ENCODE results near the gene RGL3.
A peak's percentile ranks its signal among the peaks of the same experiment; 100 is the strongest.
"Not testable (repeated sequence)": the region's sequence is repeated elsewhere in the genome, so short reads cannot be mapped to it uniquely, and the experiment has no call there.

RGL3 gene

DNA sequence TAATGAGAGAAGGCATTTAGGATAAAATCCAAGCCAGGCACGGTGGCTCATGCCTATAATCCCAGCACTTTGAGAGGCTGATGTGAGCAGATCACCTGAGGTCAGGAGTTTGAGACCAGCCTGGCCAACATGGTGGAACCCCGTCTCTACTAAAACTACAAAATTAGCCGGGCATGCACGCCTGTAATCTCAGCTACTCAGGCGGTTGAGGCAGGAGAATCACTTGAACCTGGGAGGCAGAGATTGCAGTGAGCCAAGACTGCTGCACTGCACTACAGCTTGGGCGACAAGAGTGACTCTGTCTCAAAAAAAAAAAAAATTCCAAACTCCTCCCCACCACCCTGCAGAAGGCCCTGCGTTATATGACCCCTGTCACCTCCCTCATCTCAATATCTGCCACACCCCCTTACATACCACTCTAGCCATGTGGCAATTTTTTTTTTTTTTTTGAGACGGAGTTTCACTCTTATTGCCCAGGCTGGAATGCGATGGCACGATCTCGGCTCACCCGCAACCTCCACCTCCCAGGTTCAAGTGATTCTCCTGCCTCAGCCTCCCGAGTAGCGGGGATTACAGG lies 39.8 kb downstream of the RGL3 start:
- DNase-seq, result not testable (repeated sequence)

DNA sequence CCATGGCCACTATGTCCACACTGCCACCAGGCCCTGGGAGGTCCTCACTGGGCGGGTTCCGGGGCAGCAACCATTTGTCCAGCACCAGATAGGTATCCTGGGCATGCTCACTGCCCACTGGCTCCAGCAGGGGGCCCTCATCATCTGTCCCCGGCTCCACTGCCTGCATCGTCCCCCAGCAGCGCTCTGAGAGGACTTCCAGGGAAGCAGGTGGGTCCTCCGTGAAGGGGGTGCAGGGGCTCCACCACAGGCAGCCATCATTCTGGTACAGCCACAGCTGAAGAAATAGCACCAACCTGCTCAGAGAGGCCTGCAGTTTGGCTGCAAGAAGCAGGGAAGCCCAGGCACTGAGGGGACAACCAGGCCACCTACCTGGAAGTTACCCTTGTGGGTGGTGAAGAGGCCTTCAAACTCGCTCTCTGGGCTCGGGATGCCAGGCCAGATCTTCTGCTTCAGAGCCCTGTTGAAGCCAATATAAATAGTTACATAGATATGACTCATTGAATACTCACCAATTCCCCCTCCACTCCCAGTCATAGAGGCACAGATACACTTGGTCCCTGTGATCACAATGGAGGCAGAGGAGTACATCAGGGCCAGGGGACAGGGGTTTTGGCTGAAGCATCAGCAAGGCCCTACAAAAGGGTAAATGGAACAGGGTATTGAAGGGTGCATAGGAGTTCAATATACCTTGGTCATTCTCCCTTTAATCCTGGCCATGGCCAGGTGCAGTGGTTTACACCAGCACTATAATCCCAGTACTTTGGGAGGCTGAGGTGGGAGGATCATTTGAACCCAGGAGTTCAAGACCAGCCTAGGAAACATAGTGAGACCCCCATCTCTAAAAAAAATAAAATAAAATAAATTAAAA lies 40.6 kb downstream of the RGL3 start:
- DNase-seq, result no peak

DNA sequence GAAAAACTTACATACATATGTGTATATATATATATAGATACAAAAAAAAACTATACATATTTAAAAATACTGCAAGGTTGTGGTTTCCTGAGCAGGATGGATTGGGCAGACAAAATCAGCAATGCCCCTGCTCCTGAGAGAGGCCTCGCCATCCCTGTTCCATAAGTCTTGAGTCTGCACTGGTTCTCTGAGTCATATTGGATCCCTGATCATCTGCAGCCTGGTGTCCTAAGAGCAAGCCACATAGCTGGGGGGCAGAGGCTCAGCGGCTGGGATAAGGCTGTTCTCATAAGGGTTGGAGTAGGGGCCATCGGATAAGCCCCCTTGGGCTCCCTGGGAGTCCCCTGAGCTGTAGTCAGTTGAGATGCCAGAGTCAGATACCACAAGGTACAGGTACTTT lies 41.4 kb downstream of the RGL3 start:
- DNase-seq, result no peak

GRCh38 chr19:11377237-11377636 lies 41.9 kb downstream of the RGL3 start:
- no peak for DNase-seq

DNA sequence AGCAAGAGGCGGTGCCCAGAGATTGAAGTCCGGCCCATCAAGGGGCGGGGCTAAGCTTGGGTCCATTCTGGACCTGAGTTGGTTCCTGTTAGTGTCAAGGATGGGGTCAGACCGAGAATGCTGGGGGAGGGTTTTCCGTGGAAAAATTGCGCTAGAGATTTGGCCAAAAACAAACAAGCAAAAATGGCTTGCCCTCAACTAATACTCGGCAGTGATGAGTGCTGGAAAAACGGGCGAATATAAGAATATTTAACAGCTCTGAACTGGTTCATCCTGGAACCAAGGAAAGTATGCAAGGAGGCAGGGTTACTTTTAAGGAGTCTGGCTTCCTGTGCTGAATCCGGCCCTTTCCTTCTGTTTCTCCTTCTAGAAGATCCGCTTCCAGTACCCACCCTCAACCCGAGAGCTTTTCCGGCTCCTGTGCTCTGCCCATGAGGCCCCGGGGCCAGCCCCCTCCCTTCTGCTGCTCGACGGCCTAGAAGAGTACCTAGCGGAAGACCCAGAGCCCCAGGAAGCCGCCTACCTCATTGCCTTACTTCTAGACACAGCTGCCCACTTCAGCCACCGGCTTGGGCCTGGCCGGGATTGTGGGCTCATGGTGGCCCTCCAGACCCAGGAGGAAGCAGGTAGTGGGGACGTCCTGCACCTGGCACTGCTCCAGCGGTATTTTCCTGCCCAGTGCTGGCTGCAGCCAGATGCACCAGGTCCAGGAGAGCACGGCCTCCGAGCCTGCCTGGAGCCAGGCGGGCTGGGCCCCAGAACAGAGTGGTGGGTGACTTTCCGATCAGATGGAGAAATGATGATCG lies 43.8 kb downstream of the RGL3 start:
- peak; percentile 84 for DNase-seq

DNA sequence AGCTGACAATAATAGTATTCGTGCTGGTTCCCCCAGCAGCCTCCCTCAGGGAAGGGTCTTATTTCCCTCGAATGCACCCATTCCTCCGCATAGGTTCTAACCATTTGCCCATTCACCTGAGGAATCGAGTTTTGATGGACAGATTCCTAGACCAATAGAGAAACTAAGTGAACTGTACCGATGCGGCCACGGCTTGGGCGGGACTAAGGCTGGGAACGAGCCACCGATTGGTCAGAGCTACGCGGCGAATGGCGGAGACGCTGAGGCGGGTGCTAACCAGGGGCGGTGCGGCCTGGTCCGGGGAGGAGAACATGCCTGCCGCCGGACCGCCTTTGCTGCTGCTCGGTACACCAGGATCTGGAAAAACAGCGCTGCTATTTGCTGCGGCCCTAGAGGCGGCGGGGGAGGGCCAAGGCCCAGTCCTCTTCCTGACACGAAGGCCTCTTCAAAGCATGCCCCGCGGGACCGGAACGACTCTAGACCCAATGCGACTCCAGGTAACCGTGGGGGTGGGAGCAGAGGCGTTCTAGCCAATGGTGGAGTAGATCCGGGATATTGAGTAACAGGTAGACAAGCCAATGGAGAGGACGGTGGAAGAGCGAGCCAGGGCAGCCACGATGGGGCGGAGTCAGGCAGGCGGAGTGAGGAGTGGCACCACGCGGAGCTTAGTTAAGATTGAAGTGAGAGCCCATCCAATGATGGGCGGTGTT lies 44.5 kb downstream of the RGL3 start, which contains the start of gene SWSAP1:
SWSAP1 (plus strand) TSS at position 234 of the 710 bp plus-strand sequence; CDS start at position 249, 15 bp downstream.
- DNase-seq, result peak; percentile 98

DNA sequence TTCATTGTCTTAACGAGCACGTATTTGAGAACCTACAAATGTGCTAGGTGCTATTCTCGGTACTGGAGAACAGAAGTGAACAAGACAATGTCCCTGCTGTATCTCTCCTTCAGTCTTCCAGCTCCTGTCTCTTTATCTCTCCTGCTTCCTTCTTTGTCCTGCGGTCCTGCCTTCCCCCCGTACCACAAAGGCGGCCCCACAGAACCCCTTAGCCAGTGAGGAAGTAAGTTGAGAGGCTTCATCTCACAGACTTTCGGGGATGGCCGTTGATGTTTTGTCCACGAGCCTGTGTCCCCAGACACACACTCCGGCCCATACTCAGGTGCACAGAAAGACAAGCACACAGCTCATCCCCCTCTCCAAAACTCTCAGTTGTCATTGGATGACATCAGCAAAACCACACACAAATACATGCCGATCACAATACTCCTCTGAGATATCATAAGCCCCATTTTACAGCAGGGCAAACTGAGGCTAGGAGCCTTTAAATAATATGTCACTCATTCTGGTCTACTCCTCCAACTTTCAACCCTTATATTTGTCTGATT lies 45.2 kb downstream of the RGL3 start:
- DNase-seq, result no peak

- DNase-seq, result no peak
These were observed 45.8 kb downstream of the RGL3 start for GRCh38 chr19:11373166-11373884.

DNA sequence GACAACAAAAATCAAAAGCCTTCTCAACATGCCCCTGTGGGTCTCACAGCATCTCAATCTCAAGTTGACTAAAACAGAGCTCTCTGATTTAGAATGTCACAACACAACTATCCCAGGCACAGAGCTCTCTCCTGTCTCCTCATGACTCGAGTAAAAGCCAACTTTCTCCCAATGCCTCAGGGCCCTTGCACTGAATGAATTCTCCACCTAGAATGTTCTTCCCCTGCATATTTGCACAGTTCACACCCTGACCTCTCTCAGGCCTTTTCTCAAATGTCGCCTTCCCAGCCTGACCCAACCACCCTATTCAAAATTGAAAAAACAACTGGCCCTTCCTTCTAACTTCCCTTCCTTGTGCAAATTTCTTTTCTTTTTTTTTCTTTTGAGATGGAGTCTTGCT lies 48.4 kb downstream of the RGL3 start:
- DNase-seq, result no peak

DNA sequence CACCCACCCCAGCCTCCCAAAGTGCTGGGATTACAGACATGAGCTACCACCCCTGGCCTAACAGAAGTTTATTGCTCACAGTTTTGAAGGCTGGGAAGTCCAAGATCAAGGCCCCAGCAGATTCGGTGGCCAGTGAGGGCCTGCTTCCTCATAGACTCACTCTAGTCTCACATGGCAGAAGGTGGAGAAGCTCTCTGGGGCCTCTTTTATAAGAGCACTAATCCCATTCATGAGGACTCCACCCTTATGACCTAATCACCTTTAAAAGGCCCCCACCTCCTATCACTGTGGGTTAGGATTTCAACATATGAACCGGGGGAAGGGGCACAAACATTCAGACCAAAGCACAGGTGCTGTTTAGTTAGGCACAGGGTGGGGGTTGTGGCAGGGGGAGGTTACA lies 51.6 kb downstream of the RGL3 start:
- DNase-seq, result no peak

GRCh38 chr19:11365557-11366117 lies 53.5 kb downstream of the RGL3 start:
- DNase-seq, result no peak

DNA sequence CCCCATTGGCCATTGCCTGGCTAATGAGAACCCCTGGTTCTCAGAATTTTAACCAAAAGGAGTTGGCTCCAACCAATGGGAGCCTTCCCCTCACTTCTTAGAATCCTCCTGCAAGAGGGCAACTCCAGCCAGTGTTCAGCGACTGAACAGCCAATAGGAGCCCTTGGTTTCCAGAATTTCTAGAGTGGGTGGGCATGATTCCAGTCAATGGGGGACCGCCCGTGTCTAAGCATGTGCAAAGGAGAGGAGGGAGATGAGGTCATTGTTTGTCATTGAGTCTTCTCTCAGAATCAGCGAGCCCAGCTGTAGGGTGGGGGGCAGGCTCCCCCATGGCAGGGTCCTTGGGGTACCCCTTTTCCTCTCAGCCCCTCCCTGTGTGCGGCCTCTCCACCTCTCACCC lies 54.2 kb downstream of the RGL3 start:
- DNase-seq, result no peak

- no peak for DNase-seq
These were observed 54.7 kb downstream of the RGL3 start for GRCh38 chr19:11364296-11364904.

DNA sequence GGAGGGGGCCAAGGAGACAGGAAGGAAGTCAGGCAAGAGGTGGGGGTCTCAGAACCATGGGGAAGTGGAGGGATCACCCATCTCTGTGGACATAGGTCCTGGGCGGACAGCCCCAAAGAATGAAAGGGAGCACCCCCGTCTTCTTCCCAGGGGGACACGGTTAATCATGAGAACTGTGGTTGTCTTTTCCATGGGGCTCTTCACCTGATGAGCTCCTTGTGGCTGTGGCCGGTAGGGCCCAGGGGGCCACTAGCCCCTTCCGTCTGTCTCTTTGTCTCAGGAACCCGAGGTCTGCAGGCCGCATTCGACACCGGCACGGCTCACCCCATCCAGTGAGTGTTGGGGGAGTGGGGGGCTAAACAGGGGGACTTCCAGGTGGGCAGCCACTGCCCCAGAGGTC lies 55.2 kb downstream of the RGL3 start:
- DNase-seq, result no peak

- no peak for DNase-seq
These were observed 57.1 kb downstream of the RGL3 start for GRCh38 chr19:11361771-11362731.

DNA sequence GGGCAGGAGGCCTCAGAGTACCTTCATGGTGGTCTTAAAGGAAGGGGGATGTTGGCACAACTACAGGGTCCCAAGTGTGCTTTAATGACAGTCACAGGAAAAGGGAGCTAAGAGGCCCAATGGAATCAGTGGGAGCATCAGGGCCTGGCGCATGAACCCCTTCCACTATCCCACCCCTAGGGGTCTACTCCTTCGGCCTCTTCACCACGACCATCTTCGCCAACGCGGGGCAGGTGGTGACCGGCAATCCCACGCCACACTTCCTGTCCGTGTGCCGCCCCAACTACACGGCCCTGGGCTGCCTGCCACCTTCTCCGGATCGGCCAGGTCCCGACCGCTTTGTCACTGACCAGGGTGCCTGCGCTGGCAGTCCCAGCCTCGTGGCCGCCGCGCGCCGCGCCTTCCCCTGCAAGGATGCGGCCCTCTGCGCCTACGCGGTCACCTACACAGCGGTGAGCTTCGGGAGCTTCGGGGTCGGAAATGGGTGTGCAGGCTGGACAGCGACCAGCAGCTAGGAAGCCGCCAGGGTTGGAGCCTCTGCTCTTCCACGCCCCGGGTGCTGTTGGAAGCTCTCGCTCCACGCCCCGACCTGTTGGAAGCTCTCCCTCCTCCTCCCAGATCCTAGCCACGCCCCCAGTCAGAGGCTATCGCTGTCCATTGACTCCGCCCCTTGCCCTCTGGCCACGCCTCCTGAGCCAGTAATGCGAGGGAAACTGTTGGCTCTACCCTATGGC lies 57.9 kb downstream of the RGL3 start:
- no peak for DNase-seq

DNA sequence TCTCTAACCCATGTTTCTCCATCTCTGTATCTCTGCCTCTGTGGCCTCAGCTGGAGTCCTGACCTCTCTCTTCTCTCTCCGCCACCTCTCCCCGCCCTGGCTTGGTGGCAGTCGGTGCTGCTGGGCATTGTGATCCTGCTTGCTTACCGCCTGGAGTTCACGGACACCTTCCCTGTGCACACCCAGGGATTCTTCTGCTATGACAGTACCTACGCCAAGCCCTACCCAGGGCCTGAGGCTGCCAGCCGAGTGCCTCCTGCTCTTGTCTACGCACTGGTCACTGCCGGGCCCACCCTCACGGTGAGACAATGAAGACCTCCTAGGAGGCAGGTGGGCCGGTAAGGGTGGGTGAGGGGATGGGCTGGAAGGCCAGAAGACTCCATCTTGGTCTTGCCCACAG lies 59.7 kb downstream of the RGL3 start:
- DNase-seq, result no peak

DNA sequence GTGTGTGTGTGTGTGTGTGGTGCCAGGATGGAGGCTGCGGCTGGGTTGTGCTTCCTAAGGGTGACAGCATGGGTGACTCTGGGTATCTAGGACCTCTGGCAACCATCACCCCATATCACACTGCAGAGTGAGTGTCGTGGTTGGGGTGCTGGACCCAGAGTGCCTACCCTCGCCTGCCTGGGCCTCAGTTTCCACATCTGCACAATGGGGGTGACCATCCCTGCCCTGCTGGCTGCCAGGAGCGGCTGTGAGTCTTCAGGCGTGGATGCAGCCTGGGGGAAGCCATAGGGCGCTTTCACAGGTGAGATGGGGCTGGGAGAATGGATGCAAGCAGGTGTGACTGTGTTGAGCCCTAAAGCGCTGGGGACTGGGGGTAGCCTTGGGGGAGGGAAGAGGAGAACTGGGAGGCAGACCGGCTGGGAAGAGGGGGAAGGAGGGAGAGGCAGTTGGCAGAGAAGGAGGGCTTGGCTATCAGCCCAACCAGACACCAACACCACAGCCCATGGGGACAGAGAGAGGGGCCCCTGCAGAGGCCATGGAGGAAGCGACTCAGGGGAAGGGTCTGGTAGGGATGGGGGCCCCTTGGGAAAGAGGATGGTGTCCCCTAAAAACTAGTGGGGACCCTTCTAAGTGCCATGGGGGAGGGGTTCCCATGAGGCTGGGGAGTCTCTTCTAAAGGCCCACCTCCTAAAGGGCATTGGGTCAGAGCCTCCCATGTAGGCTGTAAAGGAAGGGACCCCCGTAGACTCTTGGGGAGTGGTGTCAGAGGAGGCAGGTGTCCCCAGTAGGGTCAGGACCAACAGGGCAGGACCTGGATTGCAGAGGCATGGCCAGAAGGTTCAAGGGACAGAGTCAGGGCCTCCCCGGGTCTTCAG lies 62.2 kb downstream of the RGL3 start:
- DNase-seq, result no peak

Data from activated CD8-positive, alpha-beta memory T cell treated with anti-CD3 and anti-CD28 coated beads for 24 hours (primary cell).